ENCODE data around the gene CRYGN.

Gene CRYGN

DNA sequence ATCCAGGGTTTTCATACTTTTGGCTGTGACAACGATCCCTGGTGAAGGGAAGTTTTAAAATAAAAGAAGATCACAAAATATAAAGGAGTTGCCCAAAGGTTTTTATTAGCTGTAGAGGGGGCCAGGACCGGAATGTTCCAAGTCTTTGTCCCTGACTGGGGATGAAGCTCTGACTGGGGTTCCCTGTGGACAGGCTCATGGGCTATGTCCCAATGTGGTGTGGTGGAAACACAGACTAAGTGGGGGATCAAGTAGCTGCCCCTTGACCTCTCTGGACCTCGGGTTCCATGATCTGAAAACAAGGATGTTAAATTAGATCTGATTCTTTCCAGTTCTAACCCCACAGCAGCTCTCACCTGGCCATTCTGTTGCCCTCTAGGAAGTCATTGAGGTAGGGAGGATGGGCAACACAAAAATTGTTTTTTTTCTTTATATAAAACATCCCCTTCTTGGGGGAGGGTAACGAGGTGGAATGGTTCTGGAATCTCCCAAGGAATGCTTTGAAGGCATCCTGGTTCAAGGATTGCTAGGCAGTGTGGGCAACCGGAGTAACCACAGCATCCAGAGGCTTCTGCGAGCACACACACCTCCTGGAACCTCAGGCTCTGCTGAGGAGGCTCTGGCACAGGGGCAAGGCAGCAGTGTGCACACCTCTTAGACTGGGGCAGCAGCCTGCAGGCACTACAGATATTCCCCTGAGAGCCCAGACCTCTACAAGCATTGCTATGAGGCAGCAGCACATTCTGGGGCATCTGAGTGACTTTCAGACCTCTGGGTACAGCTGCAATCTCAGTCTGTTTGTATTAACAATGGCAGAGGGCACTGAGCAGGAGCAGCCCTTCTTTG, 21.4 kb upstream of the CRYGN start:
- FAIRE-seq (no peak), DNase-seq (ENCODE audit: extremely low spot score, insufficient read length, low read depth) (no peak)

DNA sequence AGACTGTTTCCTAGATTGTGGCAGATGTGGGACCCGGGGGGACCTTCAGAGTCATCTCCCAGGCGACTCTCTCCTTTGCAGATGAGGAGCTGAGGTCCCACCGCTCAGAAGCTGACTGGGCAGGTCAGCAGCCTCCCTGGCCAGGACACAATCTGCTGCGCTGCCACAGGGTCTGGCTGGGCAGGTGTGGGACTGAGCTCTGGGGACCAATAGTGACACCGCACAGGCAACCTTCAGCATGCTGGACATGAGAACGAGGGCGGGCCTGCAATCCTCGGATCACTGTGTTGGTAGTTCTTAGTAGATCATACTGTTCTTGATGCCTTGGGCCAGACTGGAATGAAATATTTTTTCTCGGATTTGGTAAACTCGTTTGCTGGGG, 20.5 kb upstream of the CRYGN start:
- no peak for FAIRE-seq
- no peak for DNase-seq (ENCODE audit: extremely low spot score, insufficient read length, low read depth)

DNA sequence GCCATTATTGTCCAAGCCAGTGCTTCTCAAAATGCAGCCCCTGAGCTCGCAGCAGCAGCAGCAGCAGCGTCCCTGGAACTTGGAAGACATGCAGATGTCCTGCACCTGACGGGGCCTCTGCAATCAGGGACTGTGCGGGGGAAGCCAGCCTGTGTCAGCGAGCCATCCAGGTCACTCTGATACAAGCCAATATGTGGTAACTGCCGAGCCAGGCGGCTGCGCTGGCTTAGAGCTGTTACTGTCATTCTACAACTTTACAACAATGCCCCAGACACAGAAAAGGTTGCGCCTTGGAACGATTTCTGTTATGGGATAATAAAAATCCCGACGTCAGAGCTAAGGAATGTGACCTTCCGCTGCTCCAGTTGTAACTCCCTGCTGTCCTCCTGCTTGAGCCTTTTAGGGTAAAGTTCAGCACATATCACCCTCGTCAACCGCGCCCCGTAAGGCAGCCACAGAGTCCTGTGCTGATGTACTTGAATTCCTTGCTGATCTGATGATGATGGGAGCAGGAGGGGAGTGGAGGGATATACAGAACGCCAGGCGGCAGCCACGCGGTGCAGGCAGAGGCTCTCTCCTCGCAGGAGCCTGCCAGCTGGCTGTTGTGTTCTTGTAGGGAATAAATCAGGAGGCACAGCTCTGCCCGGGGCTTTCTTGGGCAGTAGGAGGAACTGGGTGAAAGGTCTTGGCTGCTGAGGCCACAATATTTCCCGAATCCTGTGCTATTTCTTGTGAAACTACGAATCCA, 20.0 kb upstream of the CRYGN start:
- FAIRE-seq = no peak

GRCh38 chr7:151457534-151457933, 17.6 kb upstream of the CRYGN start:
- FAIRE-seq (no peak), DNase-seq (ENCODE audit: extremely low spot score, insufficient read length, low read depth) (no peak)

More for the DNA sequence above, 20.0 kb upstream of the CRYGN start:
- DNase-seq (ENCODE audit: extremely low spot score, insufficient read length, low read depth) = no peak

- FAIRE-seq (no peak), DNase-seq (ENCODE audit: extremely low spot score, insufficient read length, low read depth) (no peak)
Observed at GRCh38 chr7:151456782-151457181, 16.8 kb upstream of the CRYGN start.

GRCh38 chr7:151456276-151456675, 16.3 kb upstream of the CRYGN start:
- DNase-seq (ENCODE audit: extremely low spot score, insufficient read length, low read depth) = no peak
- FAIRE-seq = no peak

DNA sequence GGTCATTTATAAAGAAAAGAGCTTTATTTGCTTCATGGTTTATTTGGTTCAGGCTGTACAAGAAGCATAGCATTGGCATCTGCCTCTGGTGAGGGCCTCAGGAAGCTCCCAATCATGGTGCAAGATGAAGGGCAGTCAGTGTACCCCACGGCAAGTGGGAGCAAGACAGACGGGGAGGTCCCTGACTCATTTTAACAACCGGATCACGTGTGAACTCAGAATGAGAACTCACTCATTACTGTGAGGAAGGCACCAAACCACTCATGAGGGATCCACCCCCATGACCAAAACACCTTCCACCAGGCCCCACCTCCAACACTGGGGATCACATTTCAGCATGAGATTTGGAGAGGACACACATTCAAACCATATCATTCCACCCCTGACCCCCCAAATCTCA, 15.7 kb upstream of the CRYGN start:
- DNase-seq (ENCODE audit: extremely low spot score, insufficient read length, low read depth) = no peak
- no peak for FAIRE-seq

DNA sequence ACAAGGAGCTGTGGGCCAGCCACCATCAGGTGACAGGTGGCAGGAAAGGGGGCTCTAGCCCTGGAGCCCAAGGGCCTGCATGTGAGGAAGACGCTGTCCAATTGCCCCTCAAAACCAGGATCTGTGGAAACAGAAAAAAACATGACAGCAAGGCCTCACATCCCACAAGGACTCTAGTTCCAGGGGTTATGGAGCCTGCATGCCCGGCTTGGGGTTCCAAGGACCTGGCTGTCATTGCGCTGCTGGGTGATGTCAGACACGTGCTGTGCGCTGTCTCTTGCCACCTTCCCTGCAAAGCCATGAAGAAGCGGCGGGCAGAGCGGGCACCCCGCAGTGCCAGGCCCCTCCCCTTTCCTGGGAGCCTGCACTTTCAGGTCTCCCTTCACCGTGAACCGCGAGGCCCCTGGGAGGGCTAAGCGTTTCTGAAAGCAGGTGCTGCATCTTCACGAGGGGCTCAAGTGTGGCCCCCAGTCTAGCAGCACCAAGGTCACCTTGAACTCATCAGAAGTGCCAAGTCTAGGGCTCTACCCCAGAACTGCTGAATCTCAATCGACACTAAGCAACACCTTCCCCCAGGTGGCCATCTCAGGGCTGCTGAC, 15.1 kb upstream of the CRYGN start:
- FAIRE-seq = no peak
- no peak for DNase-seq (ENCODE audit: extremely low spot score, insufficient read length, low read depth)

DNA sequence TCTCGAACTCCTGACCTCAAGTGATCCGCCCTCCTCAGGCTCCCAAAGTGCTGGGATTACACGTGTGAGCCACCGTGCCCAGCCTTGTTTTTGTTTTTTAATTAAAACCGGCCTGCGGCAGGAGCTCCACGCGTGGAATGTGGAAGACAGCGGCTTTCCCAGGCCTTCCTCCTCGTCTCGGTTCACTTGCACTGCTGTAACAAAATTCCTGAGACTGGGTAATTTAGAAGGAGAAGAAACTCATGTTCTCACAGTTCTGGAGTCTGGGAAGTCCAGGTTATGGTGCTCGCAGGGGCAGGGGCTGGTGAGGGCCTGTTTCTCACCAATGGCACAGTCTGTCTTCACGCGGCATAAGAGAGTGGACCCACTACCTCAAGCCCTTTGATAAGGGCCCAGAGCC, 14.4 kb upstream of the CRYGN start:
- DNase-seq (ENCODE audit: extremely low spot score, insufficient read length, low read depth) = no peak
- no peak for FAIRE-seq

DNA sequence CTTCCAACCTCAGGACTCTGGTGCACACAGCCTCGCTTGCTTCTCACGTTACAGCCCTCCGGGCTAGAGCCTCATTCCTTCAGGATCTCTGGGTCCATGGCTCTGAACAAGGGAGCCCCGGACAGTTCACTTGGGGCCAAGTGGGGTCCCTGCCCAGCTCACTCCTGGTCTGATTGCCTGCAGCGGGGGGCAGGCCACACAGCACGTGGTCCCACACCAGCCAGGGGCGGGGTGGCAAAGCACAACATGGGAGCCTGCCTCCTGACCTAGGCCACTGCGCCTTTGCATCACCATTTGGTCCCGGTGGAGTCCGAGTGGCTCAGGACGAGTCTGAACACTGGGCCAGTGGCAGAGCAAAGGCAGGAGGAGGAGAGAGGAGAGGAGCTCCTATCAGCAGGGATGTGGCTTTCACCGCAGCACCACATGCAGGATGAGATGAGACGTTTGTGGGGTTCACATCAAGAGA, 13.4 kb upstream of the CRYGN start:
- FAIRE-seq = no peak
- no peak for DNase-seq (ENCODE audit: extremely low spot score, insufficient read length, low read depth)

- no peak for DNase-seq (ENCODE audit: extremely low spot score, insufficient read length, low read depth)
Observed at GRCh38 chr7:151452680-151453325, 12.9 kb upstream of the CRYGN start.

DNA sequence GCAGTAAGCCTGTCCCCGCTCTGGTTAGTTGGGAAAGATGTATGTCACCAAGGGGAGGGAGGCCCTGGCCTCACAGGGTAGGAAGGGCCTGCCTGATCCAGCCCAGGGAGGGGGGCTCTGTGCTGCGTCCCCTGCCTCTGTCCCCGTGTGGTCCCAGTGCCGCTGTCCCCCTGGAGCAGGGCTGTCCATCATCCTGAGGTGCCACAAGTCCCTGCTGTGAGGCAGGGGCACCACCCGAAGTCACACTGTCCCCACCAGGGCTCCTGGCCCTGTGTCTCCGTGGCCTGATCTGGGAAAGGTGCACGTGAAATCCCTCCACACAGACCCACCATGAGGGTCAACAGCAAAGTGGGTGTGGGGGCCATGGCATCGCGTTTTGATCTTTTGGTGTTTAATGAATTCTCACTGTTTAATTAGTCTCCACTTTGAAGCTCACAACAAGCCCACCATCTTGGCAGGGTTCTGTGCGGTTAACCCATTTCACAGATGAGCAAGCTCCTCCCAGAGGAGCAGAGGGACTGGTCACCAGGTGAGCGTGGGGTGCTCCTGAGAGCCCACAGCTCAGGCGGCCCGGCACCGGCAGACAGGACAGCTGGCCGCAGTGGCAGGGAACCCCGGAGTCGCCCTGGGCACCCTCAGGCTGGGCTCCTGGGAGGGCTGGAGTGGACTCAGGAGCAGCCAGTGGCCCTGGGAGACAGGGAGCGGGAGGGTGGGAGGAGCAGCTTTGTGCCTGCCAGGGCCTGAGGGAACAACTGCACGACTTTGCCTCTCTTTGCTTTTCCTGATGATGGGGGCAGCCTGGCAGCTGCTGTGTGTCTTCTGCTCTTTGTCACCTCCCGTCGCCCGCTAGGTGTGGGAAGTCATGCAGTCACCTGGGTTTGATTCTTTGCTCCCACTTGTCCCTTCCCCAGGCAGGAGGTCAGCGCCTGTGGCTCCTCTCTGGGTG, 12.0 kb upstream of the CRYGN start:
- FAIRE-seq = no peak
- no peak for DNase-seq (ENCODE audit: extremely low spot score, insufficient read length, low read depth)

More at GRCh38 chr7:151452680-151453325, 12.9 kb upstream of the CRYGN start:
- no peak for FAIRE-seq

GRCh38 chr7:151451156-151451555, 11.2 kb upstream of the CRYGN start:
- FAIRE-seq = no peak

DNA sequence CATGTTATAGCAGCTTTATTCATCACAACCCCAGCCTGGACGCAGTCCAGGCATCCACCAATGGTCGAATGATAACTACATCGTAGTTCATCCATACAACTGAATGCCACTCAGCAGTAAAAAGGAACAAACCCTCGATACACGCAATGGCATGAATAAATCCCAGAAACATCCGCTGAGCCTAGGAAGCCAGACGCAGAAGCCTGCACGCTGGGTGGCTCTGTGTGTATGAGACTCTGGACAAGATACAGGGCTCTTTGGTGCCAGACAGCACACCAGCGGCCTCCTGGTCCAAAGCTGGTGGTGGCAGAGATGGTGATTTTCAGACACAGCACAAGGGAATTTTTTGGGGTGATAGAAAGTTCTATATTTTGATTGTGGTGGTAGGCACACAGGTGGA, 10.0 kb upstream of the CRYGN start:
- DNase-seq (ENCODE audit: extremely low spot score, insufficient read length, low read depth) = no peak
- FAIRE-seq = no peak

More at GRCh38 chr7:151451156-151451555, 11.2 kb upstream of the CRYGN start:
- no peak for DNase-seq (ENCODE audit: extremely low spot score, insufficient read length, low read depth)

DNA sequence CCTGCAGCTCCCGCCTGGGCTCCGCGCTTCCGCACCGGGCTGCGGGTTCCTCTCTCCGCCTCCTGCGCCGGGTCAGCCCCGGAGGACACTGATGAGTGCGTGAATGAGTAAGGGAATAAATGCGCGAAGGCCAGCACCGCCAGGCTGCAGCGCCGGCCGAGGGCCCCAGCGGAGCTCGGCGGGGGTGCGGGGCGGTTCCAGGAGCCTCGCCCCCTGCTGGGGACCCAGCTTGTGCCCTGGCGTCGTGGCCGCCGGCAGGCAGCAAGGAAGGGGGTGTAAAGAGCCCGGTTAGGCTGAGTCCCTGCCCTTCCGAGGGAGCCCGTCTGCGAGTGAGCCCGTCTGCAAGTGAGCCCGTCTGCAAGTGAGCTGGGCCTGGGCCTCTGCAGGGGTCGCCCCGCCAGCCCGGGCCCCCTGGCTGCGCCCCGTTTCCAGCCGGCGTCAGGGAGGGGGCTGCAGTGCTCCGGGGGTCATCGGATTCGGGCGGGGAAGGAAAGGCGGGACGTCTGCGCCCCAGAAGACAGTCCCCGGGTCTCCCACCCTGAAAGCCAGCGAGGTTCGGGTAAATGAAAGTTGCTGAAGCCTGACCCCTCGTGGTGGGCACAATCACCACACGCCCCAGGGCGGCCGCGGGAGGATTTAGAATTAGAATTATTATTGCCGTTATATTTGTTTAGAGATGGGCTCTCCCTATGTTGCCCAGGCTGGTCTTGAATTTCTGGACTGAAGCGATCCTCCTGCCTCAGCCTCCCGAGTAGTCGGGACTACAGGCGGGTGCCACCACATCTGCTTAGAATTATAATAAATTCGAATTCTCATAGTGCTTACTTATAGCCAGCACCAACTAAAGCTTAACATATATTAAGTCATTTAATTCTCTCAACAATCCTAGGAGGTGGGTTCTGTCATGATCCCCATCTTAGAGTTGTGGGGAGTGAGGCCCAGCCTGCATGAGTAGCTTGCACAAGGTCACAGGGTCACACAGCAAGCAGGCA, 8.6 kb upstream of the CRYGN start:
- peak; percentile 73 for DNase-seq (ENCODE audit: extremely low spot score, insufficient read length, low read depth)
- FAIRE-seq = peak; percentile 46

DNA sequence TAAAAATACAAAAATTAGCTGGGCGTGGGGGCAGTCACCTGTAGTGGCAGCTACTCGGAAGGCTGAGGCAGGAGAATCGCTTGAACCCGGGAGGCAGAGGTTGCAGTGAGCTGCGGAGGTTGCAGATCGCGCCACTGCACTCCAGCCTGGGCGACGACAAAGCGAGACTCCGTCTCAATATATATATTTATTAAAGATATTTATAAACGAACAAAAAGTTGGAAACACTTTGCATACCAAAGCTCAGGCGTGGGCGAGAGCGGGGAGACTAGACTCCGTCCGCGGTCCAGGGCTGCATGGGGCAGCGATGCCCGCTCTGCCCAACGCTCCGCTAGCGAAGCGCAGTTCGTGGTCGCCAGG, 7.9 kb upstream of the CRYGN start:
- no peak for DNase-seq (ENCODE audit: extremely low spot score, insufficient read length, low read depth)
- no peak for FAIRE-seq

GRCh38 chr7:151447312-151447711, 7.4 kb upstream of the CRYGN start:
- FAIRE-seq (no peak), DNase-seq (ENCODE audit: extremely low spot score, insufficient read length, low read depth) (no peak)

GRCh38 chr7:151446412-151446811, 6.5 kb upstream of the CRYGN start:
- DNase-seq (ENCODE audit: extremely low spot score, insufficient read length, low read depth) (no peak), FAIRE-seq (no peak)

All from GM18507 (cell line).